ENCODE measurements around the gene CARMIL3.
A peak's percentile ranks its signal among the peaks of the same experiment; 100 is the strongest.
"Not testable (repeated sequence)": the region's sequence is repeated elsewhere in the genome, so short reads cannot be mapped to it uniquely, and the experiment has no call there.

Gene CARMIL3

GRCh38 chr14:24095271-24096068 lies 43.7 kb downstream of the CARMIL3 start:
- peak; percentile 62 for DNase-seq

GRCh38 chr14:24096545-24097181 lies 44.9 kb downstream of the CARMIL3 start:
- DNase-seq = no peak

- no peak for DNase-seq
Measured at GRCh38 chr14:24098229-24098926, 46.6 kb downstream of the CARMIL3 start.

- DNase-seq = no peak
Measured at GRCh38 chr14:24098927-24099813, 47.4 kb downstream of the CARMIL3 start.

GRCh38 chr14:24100197-24100981 lies 48.6 kb downstream of the CARMIL3 start:
- DNase-seq = no peak

- no peak for DNase-seq
Measured at GRCh38 chr14:24100982-24101494, 49.2 kb downstream of the CARMIL3 start.

- DNase-seq = no peak
Measured at GRCh38 chr14:24102357-24103048, 50.7 kb downstream of the CARMIL3 start.

- no peak for DNase-seq
Measured at GRCh38 chr14:24103451-24103850, 51.6 kb downstream of the CARMIL3 start.

- DNase-seq = not testable (repeated sequence)
Measured at GRCh38 chr14:24105609-24106239, 53.9 kb downstream of the CARMIL3 start.

GRCh38 chr14:24106672-24107271 lies 55.0 kb downstream of the CARMIL3 start:
- DNase-seq = no peak

- no peak for DNase-seq
Measured at GRCh38 chr14:24108336-24108874, 56.6 kb downstream of the CARMIL3 start.

- no peak for DNase-seq
Measured at GRCh38 chr14:24110060-24110459, 58.3 kb downstream of the CARMIL3 start.

GRCh38 chr14:24110523-24110922 lies 58.7 kb downstream of the CARMIL3 start:
- DNase-seq = no peak

GRCh38 chr14:24113379-24113800 lies 61.6 kb downstream of the CARMIL3 start:
- DNase-seq = no peak

- peak; percentile 71 for DNase-seq
Measured at GRCh38 chr14:24113801-24114531, 62.2 kb downstream of the CARMIL3 start.

GRCh38 chr14:24114532-24115421 lies 63.0 kb downstream of the CARMIL3 start, which contains the start of the genes DCAF11 and NRL:
DCAF11 (plus strand) TSS chr14:24114777; CDS start chr14:24115595, 818 bp downstream.
NRL (minus strand) TSS chr14:24114949; CDS start chr14:24082848, 32,101 bp downstream.
- peak; percentile 98 for DNase-seq

- DNase-seq = no peak
Measured at GRCh38 chr14:24115422-24116127, 63.8 kb downstream of the CARMIL3 start.
